EL (cell line): ENCODE data around the gene MYD88.

ENCODE experiments used
- DNase-seq: peaks from one replicate; pipeline ENCODE4 v3.0.0-alpha.2; 2016

Gene MYD88

DNA sequence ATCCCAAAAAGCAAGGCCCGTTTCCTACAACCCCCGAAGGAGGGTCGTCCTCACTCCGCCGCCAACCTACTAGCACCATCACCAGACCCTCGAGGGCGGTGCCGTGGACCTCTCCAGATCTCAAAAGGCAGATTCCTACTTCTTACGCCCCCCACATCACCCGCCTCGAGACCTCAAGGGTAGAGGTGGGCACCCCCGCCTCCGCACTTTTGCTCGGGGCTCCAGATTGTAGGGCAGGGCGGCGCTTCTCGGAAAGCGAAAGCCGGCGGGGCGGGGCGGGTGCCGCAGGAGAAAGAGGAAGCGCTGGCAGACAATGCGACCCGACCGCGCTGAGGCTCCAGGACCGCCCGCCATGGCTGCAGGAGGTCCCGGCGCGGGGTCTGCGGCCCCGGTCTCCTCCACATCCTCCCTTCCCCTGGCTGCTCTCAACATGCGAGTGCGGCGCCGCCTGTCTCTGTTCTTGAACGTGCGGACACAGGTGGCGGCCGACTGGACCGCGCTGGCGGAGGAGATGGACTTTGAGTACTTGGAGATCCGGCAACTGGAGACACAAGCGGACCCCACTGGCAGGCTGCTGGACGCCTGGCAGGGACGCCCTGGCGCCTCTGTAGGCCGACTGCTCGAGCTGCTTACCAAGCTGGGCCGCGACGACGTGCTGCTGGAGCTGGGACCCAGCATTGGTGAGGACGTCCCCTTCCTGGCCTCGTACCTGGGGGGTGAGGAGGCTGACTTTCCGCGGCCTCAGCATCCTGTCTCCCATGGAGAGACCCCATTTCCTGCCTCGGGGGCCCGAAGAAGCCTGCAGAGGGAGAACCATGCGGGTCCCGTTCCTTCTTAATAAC, at the start of gene MYD88:
Gene MYD88, plus strand, starts transcription at position 313 of the 842 bp plus-strand sequence. Its CDS starts 40 bp downstream, at position 353.
- DNase-seq: peak; percentile 72

DNA sequence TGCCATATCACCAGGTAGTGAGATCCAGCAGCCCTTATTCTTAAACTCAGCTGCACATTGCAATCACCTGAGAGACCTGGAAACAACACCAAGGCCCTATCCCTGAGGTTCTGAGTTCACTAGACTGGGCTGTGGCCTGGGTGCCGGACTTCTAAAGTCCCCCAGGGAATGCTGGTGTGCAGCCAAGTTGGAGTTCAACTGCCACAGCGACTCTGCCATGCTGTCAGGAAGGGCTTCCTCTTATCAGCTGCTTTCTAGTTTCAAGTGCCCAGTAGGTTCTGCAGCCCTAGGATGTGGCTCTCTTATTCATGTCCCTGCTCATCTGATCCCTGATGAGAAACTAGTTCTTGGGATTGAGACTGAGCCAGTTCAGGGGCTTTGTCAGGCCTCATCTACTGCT, 49.3 kb upstream of the MYD88 start:
- no peak for DNase-seq

DNA sequence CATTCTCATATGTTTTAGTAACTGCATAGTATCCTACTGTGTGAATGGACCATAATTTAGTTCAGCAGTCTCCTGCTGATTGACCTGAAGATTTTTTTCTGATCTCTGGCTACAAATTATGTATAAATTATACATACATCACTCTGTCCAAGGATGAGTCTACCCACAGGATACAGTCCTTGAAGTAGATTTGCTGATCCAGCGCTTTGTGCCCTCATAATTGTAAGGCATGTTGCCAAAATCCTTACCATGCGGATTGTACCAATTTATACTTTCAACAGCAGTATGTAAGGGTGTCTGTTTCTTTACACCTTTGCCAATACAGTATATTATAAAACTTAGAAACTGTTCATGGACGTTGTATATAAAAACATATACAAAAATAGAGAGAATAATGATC, 48.0 kb upstream of the MYD88 start:
- no peak for DNase-seq

DNA sequence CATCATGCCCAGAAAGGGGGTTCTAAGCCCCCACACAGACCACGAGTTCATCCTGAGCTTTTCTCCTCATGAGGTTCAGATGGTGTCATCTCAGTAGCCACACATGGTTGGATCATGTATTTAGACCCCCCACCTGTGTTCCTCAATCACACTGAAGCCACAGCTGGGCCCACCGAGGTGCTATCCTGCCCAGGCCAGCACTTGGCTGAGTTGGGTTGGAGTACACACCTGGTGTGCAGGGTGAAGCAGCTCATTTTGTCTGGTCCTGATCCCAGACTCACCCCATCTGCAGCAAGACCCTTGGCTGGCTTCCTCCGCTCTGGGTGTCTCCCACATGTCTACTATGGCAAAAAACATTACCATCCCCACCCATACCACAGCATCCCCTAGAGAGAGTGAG, 43.5 kb upstream of the MYD88 start:
- DNase-seq: no peak

DNA sequence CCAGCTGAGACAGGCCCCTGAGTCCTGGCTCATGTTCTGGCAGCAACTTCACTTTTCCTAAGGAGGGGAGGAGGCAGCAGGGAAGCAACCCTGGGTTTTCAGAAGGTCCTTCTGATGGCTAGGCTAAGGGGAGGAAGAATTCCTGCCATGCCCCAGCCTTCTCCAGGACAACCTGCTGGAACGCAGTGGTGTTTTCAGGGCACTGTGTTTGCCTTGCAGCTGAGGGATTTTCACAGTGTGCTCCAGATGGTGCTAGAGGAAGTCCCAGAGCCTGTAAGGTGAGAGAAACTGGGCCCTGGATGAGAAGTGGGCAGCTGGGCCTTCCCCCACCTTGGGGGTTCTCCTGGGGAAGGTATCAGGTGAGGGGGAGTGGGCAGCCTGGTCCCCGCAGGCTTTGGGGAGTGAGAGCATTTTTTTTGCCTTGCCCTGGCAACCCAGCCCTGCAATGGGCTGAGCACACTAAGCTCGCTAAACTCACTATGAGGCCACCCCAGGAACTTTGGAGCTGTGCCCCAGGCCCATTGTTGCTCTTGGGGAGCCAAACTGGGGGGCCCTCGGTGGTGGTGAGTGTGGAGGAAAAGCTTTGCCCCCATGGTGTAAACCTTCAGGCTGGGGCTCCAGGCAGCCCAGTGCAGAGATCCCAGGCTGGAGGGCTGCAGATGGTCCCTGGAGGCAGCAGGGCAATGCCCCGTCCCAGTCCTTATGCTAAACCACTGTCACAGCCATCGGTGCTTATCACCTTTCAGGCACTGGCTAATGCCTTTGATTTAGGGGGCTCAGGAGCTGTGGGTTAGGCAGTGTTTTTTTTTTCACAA, 42.6 kb upstream of the MYD88 start:
- no peak for DNase-seq

DNA sequence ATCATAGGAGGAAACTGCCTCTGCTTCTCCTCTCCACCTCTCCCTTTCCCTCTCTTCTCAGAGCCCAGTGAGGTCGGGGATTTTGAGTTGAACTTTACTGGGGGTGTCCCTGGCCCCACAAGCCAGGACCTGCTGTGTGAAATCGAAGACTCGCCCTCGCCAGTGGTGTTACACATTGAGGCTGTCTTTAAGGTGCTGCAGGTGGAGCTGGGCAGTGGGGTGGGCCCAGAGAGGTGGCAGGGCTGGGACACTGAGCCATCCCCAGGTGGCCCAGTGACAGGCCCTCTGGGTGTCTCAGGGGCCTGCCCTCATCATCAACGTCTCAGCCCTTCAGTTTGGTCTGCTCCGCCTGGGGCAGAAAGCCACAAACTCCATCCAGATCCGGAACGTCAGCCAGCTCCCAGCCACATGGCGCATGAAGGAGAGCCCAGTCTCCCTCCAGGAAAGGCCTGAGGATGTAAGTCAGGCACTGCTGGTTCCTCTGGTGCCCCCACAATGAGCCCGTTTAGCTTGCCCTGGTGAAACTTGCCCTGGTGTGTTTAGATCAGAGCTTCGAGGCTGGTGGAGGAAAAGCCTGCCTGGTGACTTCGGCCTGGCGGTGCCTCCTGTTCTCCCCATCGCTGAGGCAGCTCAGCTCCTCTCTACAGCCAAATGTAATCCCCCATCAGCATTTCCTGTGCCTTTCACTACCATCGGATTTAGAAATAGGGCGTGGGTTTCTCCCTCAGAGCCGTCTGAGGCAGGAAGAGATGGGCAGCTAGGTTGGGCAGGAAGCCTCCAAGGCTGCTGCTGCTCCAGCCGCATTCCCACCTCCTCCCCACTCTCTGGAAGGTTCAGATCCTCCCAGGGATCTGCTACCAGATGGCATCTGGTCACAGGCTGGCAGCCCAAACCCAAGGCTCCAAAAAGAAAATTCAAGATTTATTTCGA, 40.8 kb upstream of the MYD88 start:
- no peak for DNase-seq

DNA sequence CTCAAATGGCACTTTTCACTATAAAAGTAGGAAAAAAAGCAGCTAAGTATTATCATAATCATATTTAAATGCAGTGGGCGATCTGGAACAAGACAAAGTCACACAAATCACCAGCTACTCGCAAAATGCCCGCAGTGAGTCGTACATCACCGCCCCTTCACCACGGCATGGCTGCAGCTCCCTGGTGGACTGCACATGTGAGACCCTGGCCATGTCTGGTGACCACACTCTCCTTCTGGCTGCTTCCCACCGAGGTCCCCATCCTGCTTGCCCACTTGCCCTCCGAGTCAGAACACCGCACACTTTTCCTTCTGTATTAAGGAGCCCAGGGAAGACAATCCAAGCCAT, 40.1 kb upstream of the MYD88 start:
- no peak for DNase-seq

DNA sequence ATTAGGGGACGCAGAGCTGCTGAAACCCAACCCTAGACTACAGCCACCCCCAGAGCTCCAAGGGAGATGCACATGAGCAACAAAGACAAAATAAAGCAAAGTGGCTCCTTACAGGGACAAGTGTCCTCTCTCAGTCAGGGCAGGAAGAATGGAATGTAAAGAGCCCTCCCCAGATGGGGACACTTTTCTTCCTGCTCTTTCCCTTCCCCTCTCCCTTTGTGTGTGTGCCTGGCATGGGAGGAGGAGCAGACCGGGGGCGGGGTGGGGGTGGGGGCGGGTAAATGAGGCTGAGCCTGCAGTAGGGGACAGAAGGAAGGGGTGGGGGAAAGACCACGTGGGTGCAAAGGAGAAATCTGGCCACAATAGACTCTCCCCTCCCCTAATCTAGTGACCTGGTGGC, 38.9 kb upstream of the MYD88 start:
- DNase-seq: no peak

DNA sequence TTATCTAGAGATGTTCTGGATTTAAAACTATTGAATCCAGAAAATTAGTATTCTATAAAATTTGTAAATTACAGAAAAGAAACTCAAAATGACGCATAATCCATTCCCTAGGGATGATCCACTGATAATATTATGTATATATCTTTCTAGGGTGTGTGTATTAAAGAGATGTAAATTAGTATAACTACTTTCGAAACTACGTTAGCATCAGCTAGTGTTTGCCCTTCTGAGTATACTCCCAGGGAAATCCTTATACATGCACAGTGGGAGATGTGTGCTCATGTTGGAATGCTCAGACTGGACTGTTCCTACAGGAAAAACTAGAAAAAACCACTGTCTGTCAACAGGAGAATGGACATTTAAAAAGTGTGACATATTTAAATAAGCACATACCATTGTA, 38.0 kb upstream of the MYD88 start:
- DNase-seq: no peak

DNA sequence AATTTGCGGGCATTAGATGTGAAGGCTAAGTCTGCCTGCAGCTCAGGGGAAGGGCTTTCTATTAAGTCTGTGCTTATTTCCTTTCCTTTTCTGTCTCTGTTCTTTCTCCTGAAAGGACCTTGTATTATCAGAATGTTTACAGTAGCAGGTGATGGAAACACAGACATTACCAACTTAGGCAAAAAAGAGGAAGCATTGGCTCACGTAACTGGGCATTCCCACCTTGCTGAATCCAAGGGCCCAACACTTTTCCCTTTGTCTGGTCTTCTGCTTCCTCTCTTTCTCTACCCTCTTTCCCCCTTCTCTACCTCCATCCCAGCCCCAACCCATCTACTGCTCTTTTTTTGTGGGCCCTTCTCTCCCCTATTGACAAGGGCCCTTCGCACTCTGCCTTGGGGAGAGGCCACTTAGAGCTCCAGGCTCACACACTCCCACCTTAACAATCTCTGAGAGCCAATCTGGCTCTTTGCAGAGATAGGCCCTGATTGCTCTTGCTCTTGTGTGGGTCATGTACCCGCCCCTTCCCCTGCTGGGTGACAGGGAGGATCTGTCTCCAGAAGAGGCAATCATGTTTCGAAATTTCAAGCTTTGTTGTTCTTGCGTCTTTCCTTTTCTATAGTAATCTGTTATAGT, 36.5 kb upstream of the MYD88 start:
- no peak for DNase-seq

DNA sequence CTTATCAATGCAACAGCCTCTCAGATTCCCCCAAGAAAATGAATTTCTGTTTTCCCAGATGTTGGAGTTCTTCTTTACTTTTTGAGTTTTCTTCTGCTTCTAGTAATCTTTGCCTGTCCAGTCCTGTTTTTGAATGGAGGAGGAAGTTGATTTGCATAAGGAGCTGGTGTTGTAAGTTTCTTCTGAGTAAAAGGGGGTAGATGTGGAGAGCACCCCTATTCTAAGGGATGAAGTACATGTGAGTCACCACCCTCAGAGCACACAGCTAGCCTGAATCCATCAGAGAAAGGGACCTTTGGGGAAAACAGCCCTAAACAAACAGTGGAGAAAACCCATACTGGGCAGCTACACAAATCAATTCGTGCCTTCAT, 36.0 kb upstream of the MYD88 start:
- DNase-seq: no peak

DNA sequence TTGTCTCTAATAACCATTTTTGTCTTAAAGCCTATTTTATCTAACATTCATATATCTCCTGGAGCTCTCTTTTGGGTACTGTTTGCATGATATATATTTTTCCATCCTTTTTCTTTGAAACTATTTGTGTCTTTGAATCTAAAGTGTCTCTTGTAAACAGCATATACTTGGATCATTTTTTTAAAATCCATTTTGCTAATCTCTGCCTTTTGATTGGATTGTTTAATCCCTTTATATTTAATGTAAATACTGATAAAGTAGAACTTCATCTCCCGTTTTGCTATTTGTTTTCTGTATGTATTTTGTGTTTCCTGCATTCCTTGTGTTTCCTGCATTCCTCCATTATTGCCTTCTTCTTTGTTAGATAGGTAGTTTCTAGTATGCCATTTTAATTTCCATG, 32.9 kb upstream of the MYD88 start:
- DNase-seq: no peak

DNA sequence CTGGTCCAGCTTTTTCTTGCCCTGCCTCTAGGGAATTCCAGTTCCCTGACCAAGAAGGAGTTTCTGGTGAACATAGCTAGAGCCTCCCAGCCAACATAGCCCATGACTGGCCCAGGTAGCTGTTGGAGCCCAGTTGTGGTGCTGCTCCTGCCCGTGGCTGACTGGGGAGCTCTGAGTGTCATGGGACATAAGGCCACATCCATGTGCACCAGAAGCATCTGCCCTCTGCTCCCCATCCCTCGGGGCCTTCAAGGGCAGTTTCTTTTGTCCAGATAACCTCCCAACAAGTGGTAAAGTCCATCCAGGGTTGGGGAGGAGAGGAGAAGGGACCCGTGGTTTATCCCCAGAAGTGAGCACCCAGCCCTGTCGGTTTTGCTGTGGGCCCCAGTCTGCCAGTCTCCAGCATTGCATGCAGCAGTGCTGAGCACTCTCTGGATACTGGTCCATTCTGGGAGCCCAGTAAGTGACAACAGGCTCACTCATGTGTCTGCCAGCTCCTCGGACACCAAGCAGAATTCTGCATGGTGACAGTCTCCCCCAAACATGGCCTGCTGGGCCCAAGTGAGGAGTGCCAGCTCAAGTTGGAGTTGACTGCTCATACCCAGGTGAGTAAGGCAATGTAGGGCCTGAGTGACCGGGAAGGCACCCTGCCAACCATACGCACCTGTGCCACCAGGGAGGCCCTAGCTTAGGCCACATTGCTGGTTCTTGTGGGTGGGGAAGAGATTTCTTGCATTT, 30.4 kb upstream of the MYD88 start:
- no peak for DNase-seq

DNA sequence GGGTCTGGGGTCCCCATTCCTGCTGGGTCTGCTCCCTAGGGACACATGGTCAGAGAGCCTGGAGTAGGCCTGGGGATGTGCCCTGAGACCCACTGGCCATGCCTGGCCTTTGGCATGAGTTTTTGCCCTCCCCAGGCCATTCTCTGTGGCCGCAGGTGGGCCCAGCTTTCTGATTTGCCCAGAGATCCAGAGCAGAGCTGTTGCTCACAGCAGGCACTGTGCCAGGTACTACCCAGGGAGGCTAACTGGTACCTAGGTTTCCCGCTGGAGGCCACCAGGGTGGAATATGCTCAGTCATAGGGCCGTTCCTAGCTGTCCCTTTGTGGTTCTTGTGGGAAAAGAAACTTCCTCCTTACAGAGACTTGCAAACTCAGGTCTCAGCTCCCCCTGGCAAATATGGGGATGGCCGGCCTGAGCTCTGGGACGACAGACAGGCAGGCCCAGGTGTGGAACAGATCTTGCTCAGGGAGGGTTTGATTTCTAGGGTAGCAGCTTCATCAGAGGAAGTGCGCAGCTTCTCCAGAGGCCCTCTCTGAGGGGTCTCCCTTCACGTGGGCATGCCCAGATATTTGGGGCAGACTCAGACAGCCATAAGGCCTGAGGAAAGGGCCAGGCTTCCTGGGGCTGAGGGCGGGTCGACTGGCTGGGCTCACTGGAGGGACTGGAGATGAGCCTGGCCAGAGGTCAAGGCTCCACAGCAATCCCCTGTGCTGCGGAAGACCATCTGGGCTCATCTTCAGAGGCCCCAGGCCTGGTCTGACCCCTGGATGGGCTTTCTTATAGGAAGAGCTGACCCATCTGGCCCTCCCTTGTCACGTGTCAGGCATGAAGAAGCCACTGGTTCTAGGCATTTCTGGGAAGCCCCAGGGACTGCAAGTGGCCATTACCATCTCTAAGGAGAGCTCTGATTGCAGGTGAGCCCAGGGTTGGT, 29.5 kb upstream of the MYD88 start:
- DNase-seq: no peak

DNA sequence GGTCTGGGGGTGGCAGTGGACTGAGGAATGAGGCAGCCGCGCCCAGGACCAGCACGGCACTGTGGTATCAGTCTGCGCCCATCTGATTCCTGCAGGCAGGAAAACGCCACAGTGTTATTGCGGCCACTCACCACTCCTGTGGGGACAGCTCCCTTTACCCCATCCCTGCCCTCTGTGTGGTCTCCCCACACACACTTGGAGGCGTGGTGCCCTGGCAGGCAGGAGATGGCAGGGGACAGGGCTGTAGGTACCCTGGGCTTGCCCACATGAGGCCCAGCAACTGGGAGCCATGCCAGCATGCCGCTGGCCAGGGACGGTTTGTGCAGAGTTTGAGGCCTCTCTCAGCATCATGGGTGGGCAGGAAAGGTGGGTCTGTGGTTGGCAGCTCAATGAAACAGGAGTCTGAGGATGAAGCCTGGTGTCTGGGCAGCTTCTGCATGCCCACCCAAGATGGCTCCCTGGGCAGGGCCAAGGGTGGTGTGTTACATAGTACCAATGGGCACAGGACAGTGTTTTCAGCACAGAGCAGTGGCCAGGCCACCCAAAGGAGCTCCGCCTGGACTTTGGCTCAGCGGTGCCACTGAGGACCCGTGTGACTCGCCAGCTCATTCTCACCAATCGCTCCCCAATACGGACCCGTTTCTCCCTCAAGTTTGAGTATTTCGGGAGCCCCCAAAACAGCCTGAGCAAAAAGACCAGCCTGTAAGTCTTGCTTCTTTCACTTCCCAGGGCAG, 28.7 kb upstream of the MYD88 start:
- no peak for DNase-seq

DNA sequence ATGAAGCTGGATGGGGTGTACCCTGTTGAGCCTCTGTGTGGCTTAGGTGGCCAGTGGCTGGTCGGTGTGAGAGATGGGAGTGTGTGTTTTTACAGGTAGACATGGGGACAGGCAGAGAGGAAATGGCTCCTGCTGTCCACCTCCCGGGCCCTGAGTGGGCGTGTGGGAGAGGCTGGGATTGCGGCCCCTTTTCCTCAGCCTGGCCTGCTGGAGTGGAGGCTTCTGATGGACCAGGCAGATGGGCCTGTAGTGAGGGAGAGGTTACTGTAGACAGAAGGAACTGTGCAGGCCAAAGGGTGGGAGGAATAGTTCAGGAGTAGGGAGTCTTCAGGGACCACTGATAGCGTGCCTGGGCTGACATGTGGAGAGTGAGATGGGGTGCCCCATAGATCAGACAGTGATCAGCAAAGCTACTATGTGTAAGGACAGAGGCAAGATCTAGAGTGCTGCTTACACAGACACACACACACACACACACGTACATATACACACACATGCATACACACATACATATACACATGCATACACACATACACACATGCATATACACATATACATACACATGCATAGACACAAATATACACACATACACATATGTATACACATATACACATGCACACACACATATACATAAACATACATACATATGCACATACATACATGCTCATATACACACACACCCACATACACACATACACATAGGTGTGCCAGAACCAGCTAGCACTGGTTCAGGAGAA, 28.0 kb upstream of the MYD88 start:
- no peak for DNase-seq

DNA sequence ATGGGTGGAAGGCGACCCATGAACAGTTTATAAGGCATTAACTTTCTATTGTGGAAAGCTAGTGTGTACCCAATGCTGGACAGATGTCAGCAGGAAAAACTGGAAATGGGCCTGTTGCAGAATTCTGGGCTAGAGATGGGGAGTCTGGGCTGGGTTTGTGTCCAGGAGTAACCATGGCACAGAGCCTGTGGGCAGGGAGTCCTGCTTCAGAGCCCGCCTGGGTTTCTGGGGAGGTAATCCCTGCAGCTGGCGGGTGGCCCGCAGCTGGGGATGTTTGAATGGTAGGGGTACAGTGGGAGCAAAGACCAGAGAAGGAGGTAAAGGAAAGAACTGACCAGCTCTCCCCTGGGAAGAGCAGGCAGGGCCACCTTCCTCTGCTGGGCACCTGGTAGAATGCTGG, 27.3 kb upstream of the MYD88 start:
- no peak for DNase-seq

DNA sequence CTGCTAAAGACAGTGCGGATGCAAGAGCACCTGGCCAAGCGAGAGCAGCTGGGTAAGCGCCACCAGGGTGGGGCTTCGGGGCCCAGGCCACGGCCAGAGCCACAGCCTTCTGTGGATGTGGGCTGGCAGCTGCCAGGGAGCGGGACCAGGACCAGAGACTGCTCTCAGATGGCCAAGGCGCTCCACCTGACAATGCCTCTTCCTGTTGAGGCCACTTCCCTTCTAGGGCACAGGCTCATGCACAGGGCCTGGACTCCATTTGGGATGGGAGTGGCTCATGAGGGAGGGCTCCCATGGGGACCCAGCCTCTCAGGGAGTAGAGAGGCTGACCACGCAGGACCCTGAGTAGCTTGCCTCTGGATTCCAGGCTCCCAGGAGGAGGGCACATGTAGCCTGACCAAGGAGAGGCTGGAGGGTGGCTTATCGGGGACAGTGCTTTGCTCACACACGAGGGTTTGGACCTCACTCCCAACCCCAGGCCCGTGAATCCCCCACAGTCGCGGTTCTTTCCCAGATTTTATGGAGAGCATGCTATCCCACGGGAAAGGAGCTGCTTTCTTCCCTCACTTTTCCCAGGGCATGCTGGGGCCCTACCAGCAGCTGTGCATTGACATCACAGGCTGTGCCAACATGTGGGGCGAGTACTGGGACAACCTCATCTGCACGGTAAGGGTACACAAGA, 26.6 kb upstream of the MYD88 start:
- DNase-seq: no peak

DNA sequence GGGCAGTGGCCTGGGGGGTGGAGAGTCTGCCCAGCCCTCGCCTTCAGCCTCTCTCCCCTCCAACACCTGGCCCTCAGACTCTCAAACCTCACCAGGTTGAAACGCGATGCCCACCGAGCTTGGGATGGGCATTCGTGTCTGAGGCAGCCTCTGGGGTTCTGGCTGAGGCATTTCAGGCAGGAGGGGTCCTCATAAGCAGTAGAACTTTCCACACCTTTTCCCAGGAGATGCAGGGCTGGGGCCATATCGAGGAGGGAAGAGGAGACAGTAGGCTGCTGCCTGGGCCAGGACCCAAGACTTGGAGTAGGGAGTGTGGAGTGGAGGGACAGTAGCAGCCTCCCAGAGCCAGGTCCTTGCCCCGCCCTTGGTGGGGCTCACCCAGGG, 26.1 kb upstream of the MYD88 start:
- no peak for DNase-seq
